ENCODE data around the gene PARP6.

Gene PARP6, protein sequence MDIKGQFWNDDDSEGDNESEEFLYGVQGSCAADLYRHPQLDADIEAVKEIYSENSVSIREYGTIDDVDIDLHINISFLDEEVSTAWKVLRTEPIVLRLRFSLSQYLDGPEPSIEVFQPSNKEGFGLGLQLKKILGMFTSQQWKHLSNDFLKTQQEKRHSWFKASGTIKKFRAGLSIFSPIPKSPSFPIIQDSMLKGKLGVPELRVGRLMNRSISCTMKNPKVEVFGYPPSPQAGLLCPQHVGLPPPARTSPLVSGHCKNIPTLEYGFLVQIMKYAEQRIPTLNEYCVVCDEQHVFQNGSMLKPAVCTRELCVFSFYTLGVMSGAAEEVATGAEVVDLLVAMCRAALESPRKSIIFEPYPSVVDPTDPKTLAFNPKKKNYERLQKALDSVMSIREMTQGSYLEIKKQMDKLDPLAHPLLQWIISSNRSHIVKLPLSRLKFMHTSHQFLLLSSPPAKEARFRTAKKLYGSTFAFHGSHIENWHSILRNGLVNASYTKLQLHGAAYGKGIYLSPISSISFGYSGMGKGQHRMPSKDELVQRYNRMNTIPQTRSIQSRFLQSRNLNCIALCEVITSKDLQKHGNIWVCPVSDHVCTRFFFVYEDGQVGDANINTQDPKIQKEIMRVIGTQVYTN

GRCh38 chr15:72272213-72272996 is at the start of gene PARP6:
Gene PARP6 (minus strand): TSS chr15:72272554. CDS start chr15:72267477, 5,077 bp downstream.
- peak; percentile 99 for DNase-seq (ENCODE audit: low read depth)

GRCh38 chr15:72319985-72320671 is 47.8 kb upstream of the PARP6 start, which contains the start of gene CELF6:
Gene CELF6 (minus strand): TSS chr15:72320157. CDS start chr15:72319874, 283 bp downstream.
- DNase-seq (ENCODE audit: low read depth), result peak; percentile 71

- peak; percentile 42 for DNase-seq (ENCODE audit: low read depth)
These were observed 47.1 kb upstream of the PARP6 start for GRCh38 chr15:72319360-72319984.

DNA sequence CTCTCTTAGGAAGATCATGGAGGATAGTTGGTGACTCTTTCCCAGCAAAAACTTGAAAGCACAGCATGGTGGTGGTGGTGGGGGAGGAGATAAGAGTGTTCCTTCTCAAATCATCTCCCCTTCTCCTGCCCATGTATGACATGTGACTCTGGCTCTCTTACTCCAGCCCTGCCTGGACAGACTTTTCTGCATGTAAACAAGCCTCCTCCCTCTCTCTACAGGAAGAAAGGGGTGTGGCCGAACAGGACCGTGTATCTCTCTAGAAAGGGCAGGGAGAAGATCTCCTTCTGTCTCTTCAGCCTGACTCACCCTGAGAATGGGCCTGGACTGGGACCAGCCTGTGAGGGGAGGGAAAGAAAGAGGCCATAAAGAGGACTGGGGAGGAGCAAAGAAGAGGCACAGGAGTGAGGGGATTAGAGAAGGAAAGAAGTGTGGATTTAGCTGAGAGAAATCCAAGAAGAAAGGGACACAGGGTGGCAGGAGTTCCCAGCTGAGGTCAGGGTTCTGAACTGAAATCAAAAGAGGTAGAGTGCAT is 46.1 kb upstream of the PARP6 start:
- no peak for DNase-seq (ENCODE audit: low read depth)

- DNase-seq (ENCODE audit: low read depth), result no peak
These were observed 43.5 kb upstream of the PARP6 start for GRCh38 chr15:72315706-72316370.

GRCh38 chr15:72313881-72314280 is 41.5 kb upstream of the PARP6 start:
- DNase-seq (ENCODE audit: low read depth), result no peak

DNA sequence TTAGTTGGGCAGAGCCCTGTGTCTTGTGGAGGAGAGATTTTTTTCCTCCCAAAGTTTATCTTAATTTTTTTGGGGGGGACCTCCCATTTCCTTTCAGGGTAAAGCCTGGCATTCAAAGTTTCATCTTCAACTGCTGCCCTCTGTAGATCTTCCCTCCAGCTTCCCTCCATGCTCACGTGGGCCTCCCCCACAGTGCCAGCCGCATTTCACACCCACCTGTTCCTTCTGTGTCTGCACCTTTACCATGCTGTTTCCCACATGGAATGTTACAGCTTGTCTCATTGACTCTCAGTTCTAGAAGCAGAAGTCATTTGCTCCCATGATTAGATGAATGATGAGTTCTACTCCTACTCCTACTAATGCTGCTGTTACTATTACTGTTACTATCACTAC is 41.1 kb upstream of the PARP6 start:
- DNase-seq (ENCODE audit: low read depth), result no peak

DNA sequence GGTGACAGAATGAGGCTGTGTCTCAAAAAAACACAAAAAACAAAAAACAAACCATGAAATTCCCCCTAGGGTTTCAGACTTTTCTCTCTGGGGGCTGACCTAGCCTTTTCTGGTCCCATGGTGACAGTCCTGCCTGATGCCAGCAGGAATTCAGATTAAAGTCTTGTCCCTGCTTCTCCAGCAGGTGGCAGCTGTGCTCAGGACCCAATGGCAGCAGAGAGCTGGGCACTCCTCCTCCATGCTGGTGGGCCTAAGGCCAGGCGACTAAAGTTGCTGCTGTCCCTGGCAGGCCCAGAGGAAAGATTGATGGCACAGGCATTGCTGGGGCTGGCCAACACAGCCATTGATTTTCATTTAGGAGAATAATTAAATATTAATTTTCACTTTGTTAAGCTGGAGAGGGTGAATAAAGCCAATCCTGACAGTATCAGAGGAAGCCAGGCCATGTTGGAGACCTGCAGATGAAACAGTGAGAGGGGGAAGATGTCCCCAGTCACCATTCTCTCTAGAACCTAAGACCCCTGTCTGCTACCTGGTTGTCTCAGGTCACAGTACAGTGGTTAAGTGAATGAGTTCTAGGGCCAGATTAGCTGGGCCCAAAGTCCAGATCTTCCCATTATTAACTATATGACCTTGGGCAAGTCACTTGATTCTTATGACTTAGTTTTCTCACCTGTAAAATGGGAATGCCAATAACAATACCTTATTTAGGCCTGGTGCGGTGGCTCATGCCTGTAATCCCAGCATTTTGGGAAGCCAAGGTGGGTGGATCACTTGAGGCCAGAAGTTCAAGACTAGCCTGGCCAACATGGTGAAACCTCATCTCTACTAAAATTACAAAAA is 40.5 kb upstream of the PARP6 start:
- peak; percentile 78 for DNase-seq (ENCODE audit: low read depth)

DNA sequence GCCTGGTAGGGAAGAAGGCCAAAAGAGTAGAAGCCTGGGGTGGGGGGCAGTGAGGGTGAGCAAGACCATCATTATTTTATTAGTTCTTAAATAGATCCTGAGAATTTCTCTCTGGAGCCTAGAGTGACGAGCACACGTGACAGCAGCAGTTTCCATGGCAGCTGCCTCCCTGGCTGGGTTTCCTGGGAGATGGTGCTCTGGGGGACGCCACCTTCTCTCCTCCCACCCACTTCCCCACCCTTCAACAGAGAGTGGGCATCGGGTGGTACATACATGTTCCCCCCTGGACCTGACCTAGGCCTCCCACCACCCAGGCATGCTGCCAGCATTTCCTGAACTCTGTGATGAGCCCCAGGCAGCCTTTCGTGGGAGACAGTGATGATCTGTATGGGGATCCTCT is 34.7 kb upstream of the PARP6 start:
- DNase-seq (ENCODE audit: low read depth), result no peak

- peak; percentile 68 for DNase-seq (ENCODE audit: low read depth)
These were observed 33.9 kb upstream of the PARP6 start for GRCh38 chr15:72306211-72306785.

DNA sequence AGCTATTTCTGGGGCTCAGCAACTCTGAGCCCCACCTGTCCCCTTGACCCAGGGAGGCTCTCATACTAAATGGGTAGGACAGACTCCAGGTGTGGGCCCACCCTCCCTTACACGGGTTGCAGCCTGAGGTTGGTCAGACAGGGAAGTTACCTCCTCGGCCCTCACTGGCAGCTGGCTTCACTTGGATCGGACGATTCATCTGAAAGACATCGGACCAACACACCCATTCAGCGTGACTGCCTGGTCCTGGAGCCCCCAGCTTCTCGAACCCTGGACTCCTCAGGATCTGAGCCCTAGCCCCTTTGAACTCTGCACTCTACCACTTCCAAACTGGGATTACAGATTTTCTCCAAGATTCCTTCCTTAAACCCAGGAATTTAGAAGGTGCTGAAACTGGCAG is 32.2 kb upstream of the PARP6 start:
- no peak for DNase-seq (ENCODE audit: low read depth)

GRCh38 chr15:72302955-72303354 is 30.6 kb upstream of the PARP6 start:
- no peak for DNase-seq (ENCODE audit: low read depth)

GRCh38 chr15:72289597-72290325 is 17.4 kb upstream of the PARP6 start:
- DNase-seq (ENCODE audit: low read depth), result no peak

DNA sequence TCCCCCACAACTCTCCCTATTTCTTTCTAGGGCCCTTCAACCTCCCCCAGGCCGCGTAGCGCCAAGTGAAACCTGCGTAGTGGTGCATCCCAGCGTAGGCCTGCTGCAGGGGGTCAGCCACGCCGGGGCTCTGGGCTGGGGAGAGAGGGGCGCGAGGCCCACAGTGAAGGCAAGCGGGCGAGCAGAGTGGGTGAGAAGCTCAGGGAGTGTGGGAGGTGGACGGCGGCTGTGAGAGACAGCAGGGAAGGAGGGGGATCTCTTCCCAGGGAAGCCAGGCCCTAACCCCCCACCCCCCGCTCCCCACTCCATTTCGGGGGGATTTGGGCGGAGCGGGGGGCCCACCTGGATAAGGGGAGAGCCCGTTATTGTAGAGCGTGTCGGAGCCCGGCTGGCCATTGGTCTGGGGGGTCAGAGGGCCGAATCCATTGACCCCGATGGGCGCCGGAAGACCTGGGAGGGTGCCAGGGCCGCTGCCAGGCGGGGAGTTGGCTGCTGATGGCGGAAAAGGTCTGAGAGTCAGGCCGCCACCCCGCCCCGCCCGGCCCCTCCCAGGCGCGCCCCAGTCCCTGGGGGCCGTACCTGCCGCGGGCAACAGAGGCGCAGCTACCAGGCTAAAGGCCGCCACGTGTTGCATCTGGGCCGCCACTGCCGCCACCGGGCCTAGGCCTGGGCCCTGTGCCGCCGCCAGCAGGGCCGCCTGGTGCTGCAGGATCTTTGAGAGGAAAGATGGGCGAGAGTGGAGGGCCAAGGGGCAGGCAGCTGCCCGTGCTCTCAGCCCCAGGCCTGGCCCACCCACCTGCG is 16.6 kb upstream of the PARP6 start:
- no peak for DNase-seq (ENCODE audit: low read depth)

GRCh38 chr15:72285927-72286516 is 13.7 kb upstream of the PARP6 start:
- DNase-seq (ENCODE audit: low read depth), result peak; percentile 24

DNA sequence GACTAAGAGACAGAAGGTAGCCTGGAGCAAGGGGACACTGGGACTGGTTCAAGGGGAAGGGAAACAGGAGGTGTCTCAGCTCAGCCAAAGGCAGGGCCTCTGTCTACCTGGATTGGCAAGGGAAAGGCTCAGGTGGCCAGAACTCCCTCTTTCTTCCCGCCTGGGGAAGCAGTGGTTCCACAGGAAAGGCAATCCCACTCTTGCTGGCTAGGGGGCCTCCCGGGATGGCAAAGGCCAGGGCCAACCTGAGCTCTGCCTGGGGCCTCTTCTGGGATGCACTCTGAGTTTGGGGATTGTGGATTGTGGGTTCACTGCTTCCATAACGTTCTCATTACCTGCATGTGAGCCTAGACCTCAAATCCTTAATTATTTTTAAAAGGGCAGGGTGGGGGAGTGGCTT is 13.0 kb upstream of the PARP6 start:
- no peak for DNase-seq (ENCODE audit: low read depth)

- no peak for DNase-seq (ENCODE audit: low read depth)
These were observed 12.4 kb upstream of the PARP6 start for GRCh38 chr15:72284781-72285180.

DNA sequence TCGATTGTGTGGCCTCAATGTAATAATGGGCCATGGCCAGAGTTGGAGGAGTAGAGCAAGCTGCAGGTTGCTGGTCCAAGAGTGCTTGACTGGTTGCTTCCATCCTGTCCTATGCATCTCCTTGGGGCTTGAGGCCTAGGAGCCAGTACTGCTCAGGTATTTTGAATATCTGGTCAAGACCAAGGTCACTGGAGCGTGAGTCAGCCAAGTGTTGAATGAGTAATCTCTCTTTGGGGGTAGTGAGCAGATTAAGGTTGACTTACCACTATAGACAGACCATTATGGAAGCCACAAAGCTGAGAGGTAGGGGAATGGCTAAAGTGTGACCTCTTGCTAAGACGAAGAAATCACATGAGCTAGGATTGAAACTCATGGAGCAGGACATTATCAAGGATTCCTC is 9.4 kb upstream of the PARP6 start:
- DNase-seq (ENCODE audit: low read depth), result no peak
